GM21737 (cell line): ENCODE data around the gene PER2.
A peak's percentile ranks its signal among the peaks of the same experiment; 100 is the strongest.
"Not testable (repeated sequence)": the region's sequence is repeated elsewhere in the genome, so short reads cannot be mapped to it uniquely, and the experiment has no call there.

ENCODE experiments used
- ATAC-seq: cut with Tn5 transposase; IDR thresholded peaks from one replicate; pipeline ENCODE4 v1.9.1; 2021; ENCODE audit warnings: mild to moderate bottlenecking, moderate library complexity; ENCODE audit not compliant: unreplicated experiment

PER2 gene

GRCh38 chr2:238287737-238288649 is at the start of gene PER2:
PER2 (minus strand) TSS chr2:238288610; CDS start chr2:238277936, 10,674 bp downstream.
- peak; percentile 40 for ATAC-seq

DNA sequence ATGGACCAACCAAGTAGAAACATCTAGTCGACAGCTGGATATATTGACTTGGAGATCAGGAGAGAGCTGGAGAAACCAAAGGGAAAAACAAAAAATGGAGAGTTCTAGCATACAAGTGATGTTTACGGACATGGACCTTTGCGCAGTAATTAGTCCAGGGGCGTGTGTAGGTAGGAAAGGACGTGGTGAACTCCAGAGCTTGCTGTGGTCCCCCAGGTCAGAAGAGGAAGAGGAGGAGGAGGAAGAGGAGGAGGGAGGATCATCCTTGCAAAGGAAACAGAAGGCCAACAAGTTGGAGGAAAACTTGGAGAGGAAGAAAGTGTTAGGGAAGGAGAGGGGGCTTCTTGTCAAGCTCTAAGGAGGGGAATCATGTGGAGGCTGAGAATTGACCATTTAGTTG is 49.4 kb upstream of the PER2 start:
- no peak for ATAC-seq

DNA sequence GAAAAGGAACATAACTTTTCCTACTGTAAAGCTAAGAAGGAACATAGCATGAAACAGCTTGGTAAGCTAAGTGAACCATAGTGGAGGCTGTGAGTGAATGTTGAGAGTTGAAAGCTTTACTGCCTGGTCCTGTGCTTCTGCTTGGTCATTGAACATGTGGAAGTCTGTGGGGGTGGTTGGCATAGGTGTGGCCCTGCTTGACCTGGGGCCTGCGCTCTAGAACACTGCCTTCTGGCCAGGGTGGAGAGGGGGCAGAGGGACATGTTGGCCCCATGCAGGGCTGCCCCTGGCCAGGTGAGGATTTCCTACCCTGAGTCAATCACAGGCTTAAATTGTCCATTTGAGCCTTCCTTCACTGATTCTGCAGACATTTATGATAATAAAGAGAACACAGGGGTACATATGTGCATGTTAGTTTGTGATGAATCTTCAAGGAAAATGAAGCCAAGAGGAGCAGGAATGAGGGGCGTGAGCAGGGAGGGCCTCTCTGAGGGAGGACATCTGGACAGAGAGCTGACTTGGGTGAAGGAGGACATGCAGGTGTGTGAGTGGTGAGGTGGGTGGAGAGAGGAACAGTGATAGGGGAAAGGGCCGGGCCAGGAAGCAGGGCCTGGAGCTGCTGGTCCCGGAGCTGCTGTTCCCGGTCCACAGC is 48.5 kb upstream of the PER2 start:
- ATAC-seq = no peak

DNA sequence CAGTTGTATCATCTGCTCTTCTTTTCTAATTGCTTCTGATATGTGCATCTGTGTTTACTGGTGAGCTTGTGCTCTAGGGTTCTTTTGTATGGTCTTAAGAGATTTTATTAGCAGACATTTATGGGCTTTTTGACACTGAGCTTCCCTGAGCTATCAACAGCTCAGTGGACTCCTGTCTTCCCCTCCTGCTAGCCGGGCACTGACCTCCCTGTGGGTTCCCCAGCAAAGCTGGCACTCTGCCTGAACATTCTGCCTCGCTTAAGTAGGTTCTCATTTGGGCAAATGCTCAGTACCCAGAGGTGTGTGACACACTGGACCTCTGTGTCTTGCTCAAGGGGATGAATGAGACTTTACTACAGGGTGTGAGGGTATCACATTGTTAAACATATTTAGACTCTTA is 47.7 kb upstream of the PER2 start:
- ATAC-seq = no peak

DNA sequence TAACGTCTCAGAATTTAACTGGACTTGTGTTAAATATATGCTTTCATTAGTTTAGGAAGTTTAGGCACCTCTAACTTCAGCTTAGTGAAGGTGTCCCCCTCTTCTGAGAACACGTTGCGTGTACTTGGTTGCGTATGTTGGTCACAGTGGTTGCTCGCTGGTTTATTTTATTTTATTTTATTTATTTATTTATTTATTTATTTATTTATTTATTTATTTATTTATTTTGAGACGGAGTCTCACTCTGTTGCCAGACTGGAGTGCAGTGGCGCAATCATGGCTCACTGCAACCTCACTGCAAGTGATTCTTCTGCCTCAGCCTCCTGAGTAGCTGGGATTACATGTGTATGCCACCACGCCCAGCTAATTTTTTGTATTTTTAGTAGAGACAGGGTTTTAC is 47.2 kb upstream of the PER2 start:
- not testable (repeated sequence) for ATAC-seq

DNA sequence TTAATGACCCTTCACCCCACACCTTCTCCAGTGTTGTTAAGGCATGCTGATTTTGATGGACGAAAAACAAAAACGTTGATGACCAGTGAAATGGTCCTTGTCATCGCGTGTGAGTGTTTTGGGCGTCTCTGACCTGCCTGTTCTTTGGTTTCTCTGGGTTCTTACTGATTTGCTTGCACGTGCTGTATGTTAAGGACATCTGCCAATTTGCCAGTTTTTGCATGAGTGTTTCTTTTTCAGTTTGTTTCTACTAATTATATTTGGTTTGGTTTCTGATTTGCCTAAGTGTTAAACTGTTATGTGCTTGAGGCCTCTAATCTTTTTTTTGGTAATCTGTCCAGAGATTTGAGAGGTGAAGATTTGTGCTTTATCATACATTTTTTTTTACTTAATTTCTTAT is 46.5 kb upstream of the PER2 start:
- no peak for ATAC-seq

DNA sequence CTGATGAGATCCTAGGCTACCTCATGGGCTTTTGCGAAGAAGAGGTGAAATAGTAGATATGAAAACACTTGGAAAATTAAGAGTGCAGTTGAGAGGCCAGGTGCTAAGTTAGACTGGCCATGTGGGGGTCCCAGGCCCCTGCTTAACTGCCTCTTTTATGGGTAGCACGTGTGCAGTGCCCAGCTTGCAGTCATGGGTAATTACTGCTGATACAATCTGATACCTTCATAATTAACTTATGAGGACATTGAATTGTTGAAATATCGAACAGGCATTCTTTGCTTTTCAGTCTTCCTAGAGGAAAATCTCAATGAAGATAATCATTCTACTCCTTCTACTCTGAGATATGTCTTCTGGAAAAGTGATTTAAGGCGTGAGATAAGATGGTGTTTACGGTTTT is 43.5 kb upstream of the PER2 start:
- no peak for ATAC-seq

DNA sequence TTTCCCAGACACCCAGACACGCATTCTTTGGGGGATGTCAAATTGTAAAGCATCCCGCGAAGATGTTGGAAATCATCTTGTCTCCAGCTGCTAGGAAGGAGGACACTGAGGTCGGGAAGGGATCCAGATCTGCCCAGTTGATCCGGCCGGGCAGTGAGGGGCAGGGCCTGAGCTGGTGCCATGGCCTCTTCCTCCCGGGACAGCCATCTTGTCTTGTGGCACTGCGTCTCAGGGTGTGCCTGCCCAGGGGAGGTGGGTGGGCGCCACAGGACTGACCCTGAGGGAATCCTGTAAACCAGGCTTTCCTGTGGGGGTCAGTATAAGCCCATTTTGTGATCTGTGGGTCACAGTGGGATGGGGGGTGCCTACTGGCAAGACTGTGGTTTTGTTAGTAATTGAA is 42.0 kb upstream of the PER2 start:
- no peak for ATAC-seq

DNA sequence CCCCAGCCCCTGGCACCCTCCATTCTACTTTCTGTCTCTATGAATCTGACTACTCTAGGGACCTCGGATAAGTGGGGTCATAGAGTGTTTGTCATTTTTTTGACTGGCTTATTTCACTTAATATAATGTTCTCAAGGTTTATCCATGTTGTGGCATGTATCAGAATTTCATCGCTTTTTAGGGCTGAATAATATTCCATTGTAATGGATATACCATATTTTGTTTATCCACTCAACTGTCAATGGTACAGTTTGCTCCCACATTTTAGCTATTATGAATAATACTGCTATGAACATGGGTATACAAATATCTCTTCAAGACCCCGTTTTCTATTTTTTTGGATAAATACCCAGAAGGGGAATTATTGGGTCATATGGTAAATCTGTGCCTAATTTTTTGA is 39.3 kb upstream of the PER2 start:
- no peak for ATAC-seq

DNA sequence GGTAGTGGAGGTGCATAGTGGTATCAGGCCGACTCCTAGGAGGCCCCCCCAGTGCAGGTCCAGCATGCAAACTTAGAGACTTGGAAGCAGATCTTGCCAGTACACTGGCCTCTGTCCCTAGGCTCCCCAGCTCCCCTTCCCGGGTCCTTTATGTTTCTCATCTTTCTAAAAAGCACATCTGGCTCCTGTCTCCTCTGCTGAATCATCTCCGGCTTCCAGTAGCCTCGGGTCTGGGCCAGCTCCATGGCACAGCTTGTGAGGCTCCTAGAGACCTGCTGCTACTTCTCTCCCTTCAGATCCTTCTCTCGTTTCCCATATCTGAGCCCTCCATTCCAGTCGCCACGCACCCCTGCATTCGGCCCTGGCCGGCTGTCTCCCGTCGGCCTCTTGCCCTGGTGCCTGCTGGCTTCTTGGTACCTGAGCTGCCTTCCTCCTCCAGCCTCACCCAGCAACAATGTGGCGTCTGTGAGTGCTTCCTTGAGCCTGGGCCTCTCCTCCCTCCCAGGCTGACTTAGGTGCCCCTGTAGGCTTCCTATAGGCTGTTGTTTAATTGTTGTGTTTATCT is 38.5 kb upstream of the PER2 start:
- ATAC-seq = no peak

DNA sequence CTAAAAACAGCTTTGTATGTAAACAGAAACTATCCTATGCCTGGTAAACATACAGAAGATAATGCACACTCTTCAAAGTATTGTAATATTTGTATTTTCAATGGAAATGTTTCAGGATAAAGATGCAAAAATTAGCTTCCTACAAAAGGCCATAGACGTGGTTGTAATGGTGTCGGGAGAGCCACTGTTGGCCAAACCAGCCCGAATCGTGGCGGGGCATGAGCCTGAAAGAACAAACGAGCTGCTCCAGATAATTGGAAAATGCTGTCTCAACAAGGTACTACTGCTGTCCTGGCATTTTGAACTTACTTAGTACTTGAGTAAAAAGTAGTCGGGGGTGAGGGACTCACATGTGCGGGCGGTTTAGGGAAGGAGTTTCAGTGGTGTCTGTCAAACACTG is 37.3 kb upstream of the PER2 start:
- no peak for ATAC-seq

GRCh38 chr2:238324248-238324647 is 35.8 kb upstream of the PER2 start:
- not testable (repeated sequence) for ATAC-seq

DNA sequence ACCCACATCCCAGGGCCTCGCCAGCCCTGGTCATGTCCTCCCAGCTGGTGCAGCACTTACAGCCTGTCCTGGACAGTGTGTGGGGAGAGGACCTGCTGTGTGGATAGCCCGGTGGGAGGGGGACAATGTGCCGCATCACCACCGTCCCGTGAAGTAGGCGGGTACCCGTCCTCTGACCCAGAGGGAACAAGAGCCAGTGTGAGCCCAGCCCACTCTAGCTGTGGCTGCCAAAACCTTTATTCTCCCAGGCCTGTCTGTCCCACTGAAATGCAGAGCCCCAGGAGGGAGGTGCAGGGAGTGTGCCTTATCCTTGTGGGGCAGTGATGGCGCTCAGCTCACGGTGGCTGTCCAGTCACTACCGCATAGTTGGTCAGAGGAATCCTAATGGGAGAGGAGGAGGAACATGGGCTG is 33.6 kb upstream of the PER2 start:
- ATAC-seq = no peak

GRCh38 chr2:238321467-238321866 is 33.1 kb upstream of the PER2 start:
- ATAC-seq = no peak

- ATAC-seq = peak; percentile 26
These were observed 32.4 kb upstream of the PER2 start for GRCh38 chr2:238320648-238321281.

- peak; percentile 97 for ATAC-seq
These were observed 31.8 kb upstream of the PER2 start, which contains the start of gene TRAF3IP1 for GRCh38 chr2:238320246-238320647. TRAF3IP1 (plus strand) TSS chr2:238320518; CDS start chr2:238320663, 145 bp downstream.

GRCh38 chr2:238315031-238315595 is 26.7 kb upstream of the PER2 start:
- no peak for ATAC-seq

- no peak for ATAC-seq
These were observed 26.2 kb upstream of the PER2 start for GRCh38 chr2:238314576-238314975.

DNA sequence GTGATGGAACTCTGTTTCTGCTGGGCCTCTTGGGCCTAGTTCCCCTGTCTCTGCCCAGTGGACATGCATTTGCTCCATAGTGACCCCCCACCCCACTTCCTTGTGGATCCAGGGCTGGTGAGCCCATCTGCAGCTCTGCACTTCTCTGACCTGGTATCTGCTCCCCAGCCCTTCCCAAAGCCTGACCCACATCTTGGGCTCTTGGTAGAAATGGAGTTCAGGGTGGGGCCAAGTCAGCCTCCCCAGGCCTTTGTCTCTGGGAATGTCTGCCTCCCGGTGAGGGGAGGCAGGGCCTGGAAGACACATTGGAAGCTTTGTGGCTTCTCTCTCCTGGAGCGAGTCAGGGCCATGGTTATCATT is 25.6 kb upstream of the PER2 start:
- ATAC-seq = no peak

GRCh38 chr2:238313289-238313990 is 25.0 kb upstream of the PER2 start:
- no peak for ATAC-seq
